ENCODE data around the gene KLF11. TPM values are rescaled to one million over a fixed set of nuclear protein-coding genes. Genes with fewer than 3 reads are reported as not detected.

Gene KLF11
- total and polyA plus RNA-seq, 2 donors (not counting 1 experiment from before 2014, with no cell fraction given): 5.9 to 6.8 TPM

DNA sequence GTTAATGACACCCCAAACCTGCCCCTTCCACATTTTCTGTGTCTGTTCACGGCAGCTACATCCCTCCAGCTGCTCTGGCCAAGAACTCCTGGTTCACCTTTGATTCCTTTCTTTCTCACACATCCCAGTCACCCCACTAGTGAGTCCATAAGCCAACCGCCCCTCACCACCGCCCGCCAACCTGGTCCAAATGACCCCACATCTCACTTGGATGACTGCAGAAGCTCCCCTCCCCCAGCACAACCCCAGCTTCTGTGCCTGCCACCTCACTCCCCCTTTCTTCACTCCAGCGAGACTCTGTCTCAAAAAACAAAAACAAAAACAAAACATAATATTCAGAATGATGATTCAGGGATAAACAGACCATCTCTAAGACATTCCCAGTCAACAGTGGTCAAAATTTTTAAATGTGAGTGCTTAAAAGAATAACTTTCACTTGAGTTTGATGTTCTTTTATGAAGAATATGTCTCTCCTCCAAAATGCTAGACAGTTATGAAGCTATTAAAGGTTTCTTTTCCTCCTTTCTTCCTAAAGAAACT is 33.7 kb downstream of the KLF11 start:
- Histone ChIP-seq H3K9ac (ENCODE audit: insufficient read depth, low read length) (no peak overlapping the region), H3K27ac (ENCODE audit: insufficient read depth, low read length) (no peak overlapping the region), H3K4me2 (ENCODE audit: extremely low read depth, insufficient read depth, low read length) (no peak overlapping the region), H3K36me3 (ENCODE audit: control insufficient read depth, insufficient read depth, low read length) (no peaks in the 10 kb centered on the region), H3K79me2 (ENCODE audit: control insufficient read depth, insufficient read depth, low read length) (no peaks in the 10 kb centered on the region), H3K27me3 (ENCODE audit: control insufficient read depth, insufficient read depth, low read length) (peaks cover 33% of the 10 kb centered on the region), H3K4me3 (replicated peaks in 1 of 4; ENCODE audit: control extremely low read depth in 1 of 4, insufficient read depth in 1 of 4, low read depth in 3 of 4, low read length in 4 of 4) (no peak overlapping the region), H3K4me1 (ENCODE audit: control insufficient read depth, extremely low read depth, insufficient read depth, low read length) (no peaks in the 10 kb centered on the region), H3K9me3 (ENCODE audit: control insufficient read depth, insufficient read depth, low read depth, low read length) (no peaks in the 10 kb centered on the region), H4K20me1 (ENCODE audit: control insufficient read depth, extremely low read depth, insufficient read depth, low read length) (no peaks in the 10 kb centered on the region), H2AFZ (ENCODE audit: low read length) (no peak overlapping the region)
- DNase-seq (ENCODE audit: low read depth in 2 of 2): no peak
- TF ChIP-seq CTCF (conservative IDR thresholded peaks at IDR 0.05 in 1 of 2, IDR thresholded peaks at IDR 0.05 in 1 of 2; ENCODE audit: low read depth in 1 of 2, low read length in 2 of 2): no peak
- TF ChIP-seq EZH2 (IDR thresholded peaks at IDR 0.05; ENCODE audit: low read length, missing control alignments): no peak

GRCh38 chr2:10078001-10078400 is 34.7 kb downstream of the KLF11 start:
- no peak overlapping the region for H3K27ac ChIP-seq (ENCODE audit: insufficient read depth, low read length)
- no peak overlapping the region for H3K4me2 ChIP-seq (ENCODE audit: extremely low read depth, insufficient read depth, low read length)
- TF ChIP-seq EZH2 (IDR thresholded peaks at IDR 0.05; ENCODE audit: low read length, missing control alignments): no peak
- no peak for TF ChIP-seq CTCF (conservative IDR thresholded peaks at IDR 0.05 in 1 of 2, IDR thresholded peaks at IDR 0.05 in 1 of 2; ENCODE audit: low read depth in 1 of 2, low read length in 2 of 2)
- peaks cover 33% of the 10 kb centered on the region for H3K27me3 ChIP-seq (ENCODE audit: control insufficient read depth, insufficient read depth, low read length)
- H3K79me2 ChIP-seq (ENCODE audit: control insufficient read depth, insufficient read depth, low read length): no peaks in the 10 kb centered on the region
- H3K4me1 ChIP-seq (ENCODE audit: control insufficient read depth, extremely low read depth, insufficient read depth, low read length): no peaks in the 10 kb centered on the region
- H3K9ac ChIP-seq (ENCODE audit: insufficient read depth, low read length): no peak overlapping the region
- no peaks in the 10 kb centered on the region for H3K9me3 ChIP-seq (ENCODE audit: control insufficient read depth, insufficient read depth, low read depth, low read length)
- DNase-seq (ENCODE audit: low read depth in 2 of 2): no peak
- H2AFZ ChIP-seq (ENCODE audit: low read length): no peak overlapping the region
- H4K20me1 ChIP-seq (ENCODE audit: control insufficient read depth, extremely low read depth, insufficient read depth, low read length): no peaks in the 10 kb centered on the region
- no peaks in the 10 kb centered on the region for H3K36me3 ChIP-seq (ENCODE audit: control insufficient read depth, insufficient read depth, low read length)
- no peak overlapping the region for H3K4me3 ChIP-seq (replicated peaks in 1 of 4; ENCODE audit: control extremely low read depth in 1 of 4, insufficient read depth in 1 of 4, low read depth in 3 of 4, low read length in 4 of 4)

GRCh38 chr2:10078704-10079265 is 35.4 kb downstream of the KLF11 start:
- TF ChIP-seq CTCF (conservative IDR thresholded peaks at IDR 0.05 in 1 of 2, IDR thresholded peaks at IDR 0.05 in 1 of 2; ENCODE audit: low read depth in 1 of 2, low read length in 2 of 2): no peak
- TF ChIP-seq EZH2 (IDR thresholded peaks at IDR 0.05; ENCODE audit: low read length, missing control alignments): no peak
- peaks cover 32% of the 10 kb centered on the region for H3K27me3 ChIP-seq (ENCODE audit: control insufficient read depth, insufficient read depth, low read length)
- no peaks in the 10 kb centered on the region for H3K36me3 ChIP-seq (ENCODE audit: control insufficient read depth, insufficient read depth, low read length)
- H3K27ac ChIP-seq (ENCODE audit: insufficient read depth, low read length): no peak overlapping the region
- H3K4me2 ChIP-seq (ENCODE audit: extremely low read depth, insufficient read depth, low read length): peak overlapping the region; percentile 92
- no peak overlapping the region for H3K9ac ChIP-seq (ENCODE audit: insufficient read depth, low read length)
- peak overlapping the region; percentile 23 to 49 (median 29) for H3K4me3 ChIP-seq (replicated peaks in 1 of 4; ENCODE audit: control extremely low read depth in 1 of 4, insufficient read depth in 1 of 4, low read depth in 3 of 4, low read length in 4 of 4)
- peak in 1 of 2 donors; percentile 51 for DNase-seq (ENCODE audit: low read depth in 2 of 2)
- peak overlapping the region; percentile 59 for H2AFZ ChIP-seq (ENCODE audit: low read length)
- H4K20me1 ChIP-seq (ENCODE audit: control insufficient read depth, extremely low read depth, insufficient read depth, low read length): no peaks in the 10 kb centered on the region
- H3K4me1 ChIP-seq (ENCODE audit: control insufficient read depth, extremely low read depth, insufficient read depth, low read length): no peaks in the 10 kb centered on the region
- H3K9me3 ChIP-seq (ENCODE audit: control insufficient read depth, insufficient read depth, low read depth, low read length): no peaks in the 10 kb centered on the region
- no peaks in the 10 kb centered on the region for H3K79me2 ChIP-seq (ENCODE audit: control insufficient read depth, insufficient read depth, low read length)
